Activated effector memory CD4-positive, alpha-beta T cell treated with Interleukin-2 at 50 U/mL for 16 hours (primary cell): Measurements from ENCODE around the gene CGB2.
"Not testable (repeated sequence)": the region's sequence is repeated elsewhere in the genome, so short reads cannot be mapped to it uniquely, and the experiment has no call there.

Experiments used
- DNase-seq: peaks from one replicate; pipeline ENCODE4 v3.0.0-alpha.2; 2020

The CGB2 gene

GRCh38 chr19:49070416-49070815 is 38.7 kb downstream of the CGB2 start:
- DNase-seq, result no peak

GRCh38 chr19:49071860-49072547 is 40.3 kb downstream of the CGB2 start:
- DNase-seq, result no peak

- DNase-seq, result no peak
These were observed 42.1 kb downstream of the CGB2 start for GRCh38 chr19:49073514-49074378.

GRCh38 chr19:49074869-49075268 is 43.2 kb downstream of the CGB2 start:
- not testable (repeated sequence) for DNase-seq

- DNase-seq, result no peak
These were observed 48.7 kb downstream of the CGB2 start for GRCh38 chr19:49080392-49080791.

- no peak for DNase-seq
These were observed 49.6 kb downstream of the CGB2 start for GRCh38 chr19:49081273-49081672.
